Nephron (organoid): ENCODE data around the gene ARHGEF7.

Experiments
- H3K27ac Mint-ChIP-seq, 3 experiments: 2 replicates each; pipeline ENCODE4 v1.8.0; 2020; ENCODE audit warnings: mixed read lengths in 3 of 3, mild to moderate bottlenecking in 2 of 3, moderate library complexity in 1 of 3
- H3K27me3 Mint-ChIP-seq: 2 replicates; pipeline ENCODE4 v1.8.0; 2021; ENCODE audit warnings: low read depth, mild to moderate bottlenecking, moderate library complexity, mixed read lengths
- H3K36me3 Mint-ChIP-seq: 2 replicates; pipeline ENCODE4 v1.8.0; 2020; ENCODE audit warnings: low read depth, mixed read lengths
- H3K4me1 Mint-ChIP-seq: 2 replicates; pipeline ENCODE4 v1.8.0; 2020; ENCODE audit warnings: mixed read lengths
- H3K4me3 Mint-ChIP-seq, 3 experiments: 2 replicates each; pipeline ENCODE4 v1.8.0; 2020; ENCODE audit warnings: mild to moderate bottlenecking in 3 of 3, mixed read lengths in 3 of 3, moderate library complexity in 2 of 3
- H3K9me3 Mint-ChIP-seq: 2 replicates; pipeline ENCODE4 v1.8.0; 2020; ENCODE audit warnings: mixed read lengths
- CTCF ChIP-seq, 3 experiments: fragments of 200-600 bp; sonication (generic); IDR thresholded peaks; one replicate each; pipeline ENCODE4 v1.5.0; 2021; ENCODE audit warnings: antibody characterized with exemption in 3 of 3; ENCODE audit not compliant: unreplicated experiment in 3 of 3

Gene ARHGEF7

GRCh38 chr13:111317042-111317550, 202.0 kb downstream of the ARHGEF7 start:
- no peak for TF ChIP-seq CTCF (IDR thresholded peaks at IDR 0.05; ENCODE audit: unreplicated experiment in 3 of 3)

DNA sequence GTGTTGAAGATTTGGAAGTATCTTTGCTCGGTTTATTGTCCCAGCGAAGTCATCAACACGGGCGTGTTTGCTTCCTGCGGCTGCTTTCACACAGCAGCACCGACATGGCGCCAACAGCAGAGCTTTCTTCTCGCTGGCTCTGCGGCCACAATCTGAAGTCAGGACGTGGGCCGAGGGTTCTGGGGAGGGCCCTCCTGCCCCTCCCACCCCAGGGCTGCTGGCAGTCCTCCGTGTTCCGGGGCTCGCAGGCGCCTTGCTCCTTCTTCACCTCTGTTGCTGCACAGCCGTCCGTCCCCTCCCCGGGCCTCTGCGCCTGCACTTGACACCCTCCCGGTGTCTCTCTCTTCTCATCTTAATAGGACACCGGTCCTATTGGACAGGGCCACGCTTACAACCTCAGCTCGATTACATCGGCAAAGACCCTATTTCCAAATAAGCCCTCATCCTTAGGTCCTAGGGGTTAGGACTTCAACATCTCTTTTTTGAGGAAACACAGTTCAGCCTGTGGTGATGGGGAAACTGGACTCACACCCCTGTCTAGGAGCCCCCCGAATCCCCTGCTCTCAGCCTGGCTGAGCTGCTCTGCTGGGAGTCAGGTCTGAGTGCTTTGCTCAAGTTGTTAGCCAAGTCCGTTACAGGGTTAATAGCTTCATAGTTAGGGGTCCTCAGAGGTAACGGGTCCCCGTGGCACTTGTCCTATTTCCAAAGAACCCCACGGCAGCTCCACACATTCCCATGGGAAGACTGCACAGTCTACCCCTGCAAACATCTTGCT, 202.6 kb downstream of the ARHGEF7 start:
- Mint-ChIP-seq H3K4me3 (no peak overlapping the region), H3K27ac (no peak overlapping the region), H3K4me1 (no peaks in the 10 kb centered on the region), H3K36me3 (peaks cover 22% of the 10 kb centered on the region), H3K27me3 (no peaks in the 10 kb centered on the region), H3K9me3 (no peaks in the 10 kb centered on the region)
- TF ChIP-seq CTCF (IDR thresholded peaks at IDR 0.05; ENCODE audit: unreplicated experiment in 3 of 3), result no peak

More at GRCh38 chr13:111317042-111317550, 202.0 kb downstream of the ARHGEF7 start:
- H3K36me3 Mint-ChIP-seq, result peaks cover 29% of the 10 kb centered on the region
- H3K4me3 Mint-ChIP-seq, result no peak overlapping the region
- no peak overlapping the region for H3K27ac Mint-ChIP-seq
- peaks cover 3% of the 10 kb centered on the region for H3K9me3 Mint-ChIP-seq
- H3K4me1 Mint-ChIP-seq, result no peaks in the 10 kb centered on the region
- H3K27me3 Mint-ChIP-seq, result no peaks in the 10 kb centered on the region

GRCh38 chr13:111318386-111318785, 203.3 kb downstream of the ARHGEF7 start:
- Mint-ChIP-seq H3K27ac (no peak overlapping the region), H3K4me1 (peaks cover 4% of the 10 kb centered on the region), H3K9me3 (no peaks in the 10 kb centered on the region), H3K27me3 (no peaks in the 10 kb centered on the region), H3K4me3 (no peak overlapping the region), H3K36me3 (peaks cover 16% of the 10 kb centered on the region)
- no peak for TF ChIP-seq CTCF (IDR thresholded peaks at IDR 0.05; ENCODE audit: unreplicated experiment in 3 of 3)

DNA sequence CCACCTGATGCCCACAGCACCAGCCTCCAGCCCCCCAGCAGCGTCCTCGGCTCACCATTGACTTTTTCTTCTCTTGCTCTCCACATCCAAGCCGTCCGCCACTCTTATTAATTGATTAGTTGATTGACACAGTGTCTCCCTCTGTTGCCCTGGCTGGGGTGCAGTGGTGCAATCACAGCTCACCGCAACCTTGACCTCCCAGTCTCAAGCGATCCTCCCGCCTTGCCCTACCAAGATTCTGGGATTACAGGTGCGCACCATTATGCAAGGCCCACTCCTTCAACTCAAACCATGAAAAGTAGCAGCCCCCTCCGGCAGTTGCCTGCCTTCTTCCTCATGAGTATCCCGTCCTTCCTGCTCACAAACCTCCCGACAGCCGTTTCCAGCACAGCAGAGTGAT, 204.4 kb downstream of the ARHGEF7 start:
- peaks cover 8% of the 10 kb centered on the region for H3K36me3 Mint-ChIP-seq
- TF ChIP-seq CTCF (IDR thresholded peaks at IDR 0.05; ENCODE audit: unreplicated experiment in 3 of 3), result no peak
- H3K27ac Mint-ChIP-seq, result no peak overlapping the region
- no peak overlapping the region for H3K4me3 Mint-ChIP-seq
- H3K4me1 Mint-ChIP-seq, result peaks cover 14% of the 10 kb centered on the region
- no peaks in the 10 kb centered on the region for H3K9me3 Mint-ChIP-seq
- H3K27me3 Mint-ChIP-seq, result peaks cover 1% of the 10 kb centered on the region

DNA sequence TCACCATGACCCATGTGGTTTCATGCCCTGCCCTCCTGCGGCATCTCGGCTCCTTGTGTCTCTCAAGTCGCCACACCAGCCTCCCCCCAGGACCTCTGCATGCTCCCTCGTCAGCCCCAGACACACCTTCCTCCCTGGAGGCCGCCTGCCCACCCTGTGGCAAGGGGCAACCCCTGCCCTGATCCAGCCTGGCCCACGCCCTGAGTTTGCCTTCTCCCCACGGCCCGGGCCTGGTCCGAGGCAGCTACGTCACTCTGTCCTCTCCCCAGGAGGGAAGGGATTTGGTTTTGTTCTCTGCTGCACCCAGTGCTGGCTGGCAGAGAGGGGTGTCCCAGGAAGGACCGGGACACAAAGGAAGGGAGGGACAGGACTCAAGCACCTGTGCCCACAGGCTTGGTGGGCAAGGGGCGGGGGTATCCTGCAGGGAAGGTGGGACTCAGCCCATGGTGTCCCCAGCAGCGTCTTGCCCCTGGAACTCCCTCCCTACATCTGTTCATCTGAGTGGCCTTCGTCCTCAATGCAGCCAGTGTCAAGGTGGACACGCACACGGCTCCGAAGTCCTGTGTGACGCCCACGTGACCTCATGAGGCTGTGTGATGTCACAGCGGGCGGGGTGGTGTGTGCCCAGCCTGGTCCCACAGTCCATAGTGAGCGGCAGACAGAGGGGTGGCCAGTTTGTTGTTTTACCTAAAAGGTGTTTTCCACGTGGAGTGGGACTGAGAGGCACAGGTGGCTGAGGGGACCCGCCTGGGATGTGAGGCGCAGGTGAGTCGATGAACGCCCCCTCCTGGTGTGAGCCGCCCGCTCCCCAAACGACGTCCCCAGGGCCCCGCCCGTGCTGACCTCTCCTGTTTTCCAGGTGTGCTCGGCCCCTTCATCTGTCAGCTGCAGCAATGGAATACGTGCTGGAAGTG, 205.1 kb downstream of the ARHGEF7 start, which contains the start of gene TEX29:
TEX29 (plus strand) TSS at position 645 of the 914 bp plus-strand sequence; CDS start at position 894, 249 bp downstream.
- Mint-ChIP-seq H3K9me3 (no peaks in the 10 kb centered on the region), H3K36me3 (peaks cover 8% of the 10 kb centered on the region), H3K27me3 (peaks cover 5% of the 10 kb centered on the region), H3K4me3 (no peak within 1 kb of the TSS), H3K4me1 (peaks cover 14% of the 10 kb centered on the region), H3K27ac (no peak within 1 kb of the TSS)
- TF ChIP-seq CTCF (IDR thresholded peaks at IDR 0.05; ENCODE audit: unreplicated experiment in 3 of 3), result no peak
